ENCODE data around the gene FCHSD2. TPM values are rescaled to one million over a fixed set of nuclear protein-coding genes. Genes with fewer than 3 reads are reported as not detected.

Gene FCHSD2
- total and polyA plus RNA-seq, 2 donors (not counting 3 experiments of a cell fraction or from before 2014, with no cell fraction given), result 20.8 to 56.9 TPM

DNA sequence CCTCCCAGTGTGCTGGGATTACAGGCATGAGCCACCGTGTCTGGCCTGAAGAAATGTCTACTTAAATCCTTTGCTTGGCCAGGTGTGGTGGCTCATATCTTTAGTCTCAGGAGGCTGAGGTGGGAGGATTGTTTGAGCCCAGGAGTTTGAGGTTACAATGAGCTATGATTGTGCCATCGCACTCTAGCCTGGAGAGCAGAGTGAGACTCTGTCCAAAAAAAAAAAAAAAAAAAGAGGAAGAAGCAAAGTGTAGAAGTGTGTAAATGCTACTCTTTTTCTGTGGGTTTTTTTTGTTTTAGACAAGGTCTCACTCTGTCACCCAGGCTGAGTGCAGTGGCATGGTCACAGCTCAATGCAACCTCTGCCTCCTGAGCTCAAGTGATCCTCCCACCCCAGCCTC lies 334.3 kb downstream of the FCHSD2 start:
- ChIA-PET POLR2A (no interaction called here), CTCF (interaction anchor here (1.1 to 1.4 kb wide), 4 partner anchors 20 to 370 kb away, joined by 3 to 9 read pairs (median 3); no protein-coding TSS in a partner anchor)
- Histone ChIP-seq H3K27ac (ENCODE audit: insufficient read depth, low read depth, low read length) (no peak overlapping the region), H3K9me1 (replicated peaks; ENCODE audit: control insufficient read depth, extremely low read depth, insufficient read depth, low read length) (no peaks in the 10 kb centered on the region), H3K27me3 (ENCODE audit: control insufficient read depth in 2 of 2, insufficient read depth in 2 of 2, low read length in 2 of 2) (no peaks in the 10 kb centered on the region), H3K9ac (replicated peaks; ENCODE audit: extremely low read depth, insufficient read depth, low read length) (no peak overlapping the region), H3K4me2 (ENCODE audit: insufficient read depth, low read length) (no peak overlapping the region), H2AFZ (ENCODE audit: low read depth, low read length) (no peak overlapping the region), H3K4me3 (replicated peaks in 1 of 3; ENCODE audit: insufficient read depth in 1 of 3, low read depth in 1 of 3, low read length in 3 of 3) (no peak overlapping the region), H3K4me1 (ENCODE audit: control insufficient read depth, extremely low read depth, insufficient read depth, low read length) (peaks cover 5% of the 10 kb centered on the region), H3K9me3 (replicated peaks; ENCODE audit: control insufficient read depth, insufficient read depth, low read length) (no peaks in the 10 kb centered on the region), H3K79me2 (ENCODE audit: control insufficient read depth, insufficient read depth, low read length) (peaks cover 9% of the 10 kb centered on the region), H4K20me1 (replicated peaks; ENCODE audit: control insufficient read depth, extremely low read depth, insufficient read depth, low read length) (no peaks in the 10 kb centered on the region), H3K36me3 (ENCODE audit: control insufficient read depth in 2 of 2, extremely low read depth in 1 of 2, insufficient read depth in 2 of 2, low read length in 2 of 2) (peaks cover 0 to 4% of the 10 kb centered on the region in 2 experiments)
- DNase-seq (ENCODE audit: low read depth, low spot score), result no peak
- no TSS peak for BruUV-seq (replicated peaks)
- dilution Hi-C loops (cut with MboI; ENCODE audit: extremely low pct_ligation_motif_present, low sequenced_read_pairs) (no loop called here), intact Hi-C loops (cut with micrococcal nuclease) (no loop called here)
- FAIRE-seq, result no peak
- TF ChIP-seq POLR2AphosphoS5 (IDR thresholded peaks at IDR 0.05; ENCODE audit: insufficient read depth, low read depth, low read length) (no peak), MYC (IDR thresholded peaks at IDR 0.05; ENCODE audit: low read depth, low read length) (no peak), GATA2 (IDR thresholded peaks at IDR 0.05; ENCODE audit: insufficient read depth, insufficient read length, low read depth, low read length) (no peak), JUN (IDR thresholded peaks at IDR 0.05; ENCODE audit: borderline replicate concordance, insufficient read depth, insufficient read length, low read depth) (no peak), EZH2 (IDR thresholded peaks at IDR 0.05; ENCODE audit: borderline replicate concordance, low read depth, low read length, severe bottlenecking) (no peak), POLR2A (IDR thresholded peaks at IDR 0.05; ENCODE audit: low read depth, low read length) (no peak), FOS (IDR thresholded peaks at IDR 0.05; ENCODE audit: borderline replicate concordance, insufficient read depth, low read length) (no peak)
- TF ChIP-seq, protein P1, sequence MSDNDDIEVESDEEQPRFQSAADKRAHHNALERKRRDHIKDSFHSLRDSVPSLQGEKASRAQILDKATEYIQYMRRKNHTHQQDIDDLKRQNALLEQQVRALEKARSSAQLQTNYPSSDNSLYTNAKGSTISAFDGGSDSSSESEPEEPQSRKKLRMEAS (IDR thresholded peaks at IDR 0.05; ENCODE audit: insufficient read depth, insufficient read length), result no peak
- TF ChIP-seq, protein P2, sequence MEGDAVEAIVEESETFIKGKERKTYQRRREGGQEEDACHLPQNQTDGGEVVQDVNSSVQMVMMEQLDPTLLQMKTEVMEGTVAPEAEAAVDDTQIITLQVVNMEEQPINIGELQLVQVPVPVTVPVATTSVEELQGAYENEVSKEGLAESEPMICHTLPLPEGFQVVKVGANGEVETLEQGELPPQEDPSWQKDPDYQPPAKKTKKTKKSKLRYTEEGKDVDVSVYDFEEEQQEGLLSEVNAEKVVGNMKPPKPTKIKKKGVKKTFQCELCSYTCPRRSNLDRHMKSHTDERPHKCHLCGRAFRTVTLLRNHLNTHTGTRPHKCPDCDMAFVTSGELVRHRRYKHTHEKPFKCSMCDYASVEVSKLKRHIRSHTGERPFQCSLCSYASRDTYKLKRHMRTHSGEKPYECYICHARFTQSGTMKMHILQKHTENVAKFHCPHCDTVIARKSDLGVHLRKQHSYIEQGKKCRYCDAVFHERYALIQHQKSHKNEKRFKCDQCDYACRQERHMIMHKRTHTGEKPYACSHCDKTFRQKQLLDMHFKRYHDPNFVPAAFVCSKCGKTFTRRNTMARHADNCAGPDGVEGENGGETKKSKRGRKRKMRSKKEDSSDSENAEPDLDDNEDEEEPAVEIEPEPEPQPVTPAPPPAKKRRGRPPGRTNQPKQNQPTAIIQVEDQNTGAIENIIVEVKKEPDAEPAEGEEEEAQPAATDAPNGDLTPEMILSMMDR (IDR thresholded peaks at IDR 0.05; ENCODE audit: extremely low read depth in 1 of 2, insufficient read depth in 1 of 2, low read depth in 1 of 2, low read length in 2 of 2), result no peak

Measured in endothelial cell of umbilical vein (primary cell).